HCT116 (cell line): ENCODE results near the gene MORC1. TPM values are rescaled to one million over a fixed set of nuclear protein-coding genes. Genes with fewer than 3 reads are reported as not detected.

Source experiments
- ATAC-seq: fragments of 200-7000 bp; cut with Tn5 transposase; 2 replicates; pipeline ENCODE4 v1.9.1; 2020; ENCODE audit warnings: mild to moderate bottlenecking, moderate library complexity
- BruUV-seq: library from RNA; stranded (reverse); fragments of 400-500 nt; replicated peaks from 2 replicates; lab custom pipeline; 2021; lab: Mats Ljungman, UMichigan
- CTCF ChIA-PET: fragments of 300-600 bp; sonication (Branson Sonifier 250); formaldehyde crosslinking; loops from one replicate; lab custom pipeline; 2021; ENCODE audit warnings: antibody characterized with exemption; lab: Charles Lee
- POLR2A ChIA-PET: fragments of 300-600, 350-600 bp; sonication (Branson Sonifier 250); formaldehyde crosslinking; loops from one replicate; lab custom pipeline; 2021; ENCODE audit warnings: antibody characterized with exemption; lab: Charles Lee
- RAD21 ChIA-PET, 2 experiments: fragments of 300-600 bp; sonication (Branson Sonifier 250); formaldehyde crosslinking; loops; one replicate each; lab custom pipeline; 2023; ENCODE audit warnings: low total read pairs in 2 of 2; ENCODE audit not compliant: uncharacterized antibody in 2 of 2, unreplicated experiment in 2 of 2, low non-redundant PET in 1 of 2; lab: Charles Lee
- DNase-seq: peaks from one replicate; pipeline ENCODE4 v3.0.0-alpha.2; 2010; ENCODE audit warnings: low read depth, low spot score
- H2AFZ ChIP-seq: fragments of 200-600 bp; shearing (Covaris generic), sonication (generic); 2 replicates; pipeline ENCODE4 v1.6.1; 2017; ENCODE audit warnings: low read depth, mixed run types, mixed read lengths, antibody characterized with exemption, low read length; ENCODE audit not compliant: poor library complexity, severe bottlenecking
- H3K27ac ChIP-seq: 2 replicates; pipeline ENCODE4 v1.5.1; 2012; ENCODE audit warnings: low read depth, low read length
- H3K27me3 ChIP-seq: fragments of 200-600 bp; sonication (generic); 2 replicates; pipeline ENCODE4 v1.6.1; 2016; ENCODE audit warnings: mixed run types, low read length, mixed read lengths; ENCODE audit not compliant: insufficient read depth
- H3K36me3 ChIP-seq, 2 experiments: fragments of 200-500 bp in 1 of 2; fragments of 200-600 bp in 1 of 2; sonication (Bioruptor generic) in 1 of 2; sonication (generic) in 1 of 2; 2 replicates each; pipeline versions ENCODE4 v1.5.1 to v1.6.1; 2014 to 2016; ENCODE audit warnings: low read length in 2 of 2, inconsistent platforms in 1 of 2, mixed read lengths in 1 of 2, mixed run types in 1 of 2; ENCODE audit not compliant: insufficient read depth in 2 of 2, control insufficient read depth in 1 of 2
- H3K4me1 ChIP-seq, 2 experiments: fragments of 200-600 bp in 1 of 2; sonication (generic) in 1 of 2; 2 replicates each; pipeline versions ENCODE4 v1.5.1 to v1.6.1; 2012 to 2017; ENCODE audit warnings: low read length in 2 of 2, inconsistent platforms in 1 of 2, mild to moderate bottlenecking in 1 of 2, mixed read lengths in 1 of 2, mixed run types in 1 of 2, moderate library complexity in 1 of 2; ENCODE audit not compliant: insufficient read depth in 2 of 2, control insufficient read depth in 1 of 2
- H3K4me2 ChIP-seq: fragments of 200-600 bp; sonication (generic); 2 replicates; pipeline ENCODE4 v1.6.1; 2017; ENCODE audit warnings: mixed run types, low read length, mixed read lengths
- H3K4me3 ChIP-seq, 2 experiments: fragments of 200-600 bp in 1 of 2; sonication (generic) in 1 of 2; replicated peaks in 1 of 2; 2 replicates each; pipeline ENCODE4 v1.5.1; 2011 to 2016; ENCODE audit warnings: low read length in 2 of 2, control low read depth in 1 of 2, low read depth in 1 of 2, mild to moderate bottlenecking in 1 of 2, mixed read lengths in 1 of 2, mixed run types in 1 of 2
- H3K79me2 ChIP-seq: fragments of 200-600 bp; sonication (generic); 2 replicates; pipeline ENCODE4 v1.6.1; 2017; ENCODE audit warnings: mild to moderate bottlenecking, mixed run types, low read length, moderate library complexity, mixed read lengths; ENCODE audit not compliant: insufficient read depth
- H3K9ac ChIP-seq: fragments of 200-600 bp; sonication (generic); 2 replicates; pipeline ENCODE4 v1.6.1; 2016; ENCODE audit warnings: low read length, mixed read lengths
- H3K9me2 ChIP-seq: fragments of 200-600 bp; sonication (generic), shearing (Covaris generic); 2 replicates; pipeline ENCODE4 v1.6.1; 2017; ENCODE audit warnings: mixed run types, mild to moderate bottlenecking, moderate library complexity; ENCODE audit not compliant: insufficient read depth
- H3K9me3 ChIP-seq, 2 experiments: fragments of 200-500 bp in 1 of 2; fragments of 200-600 bp in 1 of 2; sonication (Bioruptor generic) in 1 of 2; sonication (generic) in 1 of 2; 2 replicates each; pipeline ENCODE4 v1.6.1; 2014 to 2017; ENCODE audit warnings: low read length in 2 of 2, mixed read lengths in 2 of 2, inconsistent platforms in 1 of 2, low read depth in 1 of 2, mild to moderate bottlenecking in 1 of 2, mixed run types in 1 of 2, moderate library complexity in 1 of 2; ENCODE audit not compliant: control insufficient read depth in 1 of 2, insufficient read depth in 1 of 2
- H4K20me1 ChIP-seq: fragments of 200-600 bp; sonication (generic), shearing (Covaris generic); 2 replicates; pipeline ENCODE4 v1.6.1; 2017; ENCODE audit warnings: mixed run types, mild to moderate bottlenecking, moderate library complexity; ENCODE audit not compliant: insufficient read depth
- ATF3 ChIP-seq: IDR thresholded peaks from 2 replicates; pipeline ENCODE4 v1.6.1; 2012
- CBX3 ChIP-seq: IDR thresholded peaks from 2 replicates; pipeline ENCODE4 v1.6.1; 2012; ENCODE audit warnings: low read depth
- CEBPB ChIP-seq: IDR thresholded peaks from 2 replicates; pipeline ENCODE4 v1.6.1; 2012; ENCODE audit warnings: low read depth
- CTCF ChIP-seq, 3 experiments: fragments of 200-600 bp in 1 of 3; sonication (generic) in 1 of 3; IDR thresholded peaks in 2 of 3; conservative IDR thresholded peaks in 1 of 3; 2 replicates each; pipeline ENCODE4 v1.5.1; 2012 to 2017; ENCODE audit warnings: low read depth in 2 of 3, low read length in 2 of 3, antibody characterized with exemption in 1 of 3, borderline replicate concordance in 1 of 3, control low read depth in 1 of 3, mild to moderate bottlenecking in 1 of 3, mixed read lengths in 1 of 3, mixed run types in 1 of 3, moderate library complexity in 1 of 3; ENCODE audit not compliant: insufficient read depth in 1 of 3
- ELF1 ChIP-seq: IDR thresholded peaks from 2 replicates; pipeline ENCODE4 v1.6.1; 2012; ENCODE audit warnings: low read depth, borderline replicate concordance
- EZH2 ChIP-seq: fragments of 200-600 bp; sonication (generic); IDR thresholded peaks from 2 replicates; pipeline ENCODE4 v1.6.1; 2017; ENCODE audit warnings: antibody characterized with exemption, mixed run types
- FOSL1 ChIP-seq: IDR thresholded peaks from 2 replicates; pipeline ENCODE4 v1.6.1; 2012; ENCODE audit warnings: low read depth
- MAX ChIP-seq: IDR thresholded peaks from 2 replicates; pipeline ENCODE4 v1.6.1; 2012
- POLR2A ChIP-seq: IDR thresholded peaks from 2 replicates; pipeline ENCODE4 v1.7.0; 2011; ENCODE audit warnings: borderline replicate concordance; ENCODE audit not compliant: insufficient read depth, insufficient read length; ENCODE audit errors: extremely low read depth
- POLR2AphosphoS5 ChIP-seq: IDR thresholded peaks from 2 replicates; pipeline ENCODE4 v1.6.1; 2011; ENCODE audit warnings: mild to moderate bottlenecking, low read depth, low read length, moderate library complexity
- REST ChIP-seq: IDR thresholded peaks from 2 replicates; pipeline ENCODE4 v1.6.1; 2012; ENCODE audit warnings: low read depth
- SIN3A ChIP-seq: IDR thresholded peaks from 2 replicates; pipeline ENCODE4 v1.6.1; 2012; ENCODE audit warnings: low read depth
- SP1 ChIP-seq: IDR thresholded peaks from 2 replicates; pipeline ENCODE4 v1.6.1; 2012; ENCODE audit warnings: low read depth
- SRF ChIP-seq: IDR thresholded peaks from 2 replicates; pipeline ENCODE4 v1.6.1; 2012; ENCODE audit warnings: low read depth
- TCF7L2 ChIP-seq: IDR thresholded peaks from 2 replicates; pipeline ENCODE4 v1.7.0; 2011; ENCODE audit warnings: borderline replicate concordance, inconsistent platforms; ENCODE audit not compliant: insufficient read depth, insufficient read length; ENCODE audit errors: extremely low read depth
- ZBTB33 ChIP-seq: IDR thresholded peaks from 2 replicates; pipeline ENCODE4 v1.6.1; 2011; ENCODE audit warnings: mild to moderate bottlenecking, low read length, moderate library complexity; ENCODE audit not compliant: insufficient replicate concordance; ENCODE audit errors: extremely low read depth
- ZFX ChIP-seq: fragments of 450-650 bp; IDR thresholded peaks from 2 replicates; pipeline ENCODE4 v1.6.1; 2017
- ZNF274 ChIP-seq: fragments of 200-500 bp; sonication (Bioruptor generic); IDR thresholded peaks from 2 replicates; pipeline ENCODE4 v1.6.1; 2014; ENCODE audit warnings: mild to moderate bottlenecking, low read depth, low read length, inconsistent platforms
- intact Hi-C: fragments of 100-400 bp; cut with micrococcal nuclease; formaldehyde crosslinking; loops from 2 replicates; pipeline ENCODE4 v1.10.0; 2022
- total RNA-seq: library from RNA; stranded (reverse); gene quantifications from one replicate; pipeline ENCODE4 v1.2.1, GENCODE V29; 2021; ENCODE audit not compliant: unreplicated experiment

MORC1 gene
- total RNA-seq, 1 experiment from 2014 or later = not detected

- TF ChIP-seq REST (no peak), SRF (no peak)
- TF ChIP-seq, all 23 proteins: peak for 2
Measured at GRCh38 chr3:109023656-109024254, 94.2 kb downstream of the MORC1 start (continued).

GRCh38 chr3:109023167-109023566, 94.8 kb downstream of the MORC1 start:
- Histone ChIP-seq H3K27ac (no peak overlapping the region), H3K4me1 (no peaks in the 10 kb centered on the region), H4K20me1 (no peaks in the 10 kb centered on the region), H2AFZ (no peak overlapping the region), H3K9me3 (no peaks in the 10 kb centered on the region), H3K27me3 (no peaks in the 10 kb centered on the region), H3K9ac (no peak overlapping the region), H3K4me2 (no peak overlapping the region), H3K36me3 (no peaks in the 10 kb centered on the region), H3K4me3 (no peak overlapping the region), H3K9me2 (no peaks in the 10 kb centered on the region), H3K79me2 (no peaks in the 10 kb centered on the region)
- no peak for DNase-seq
- TF ChIP-seq ELF1 = no peak
- TF ChIP-seq MAX = no peak
- no peak for TF ChIP-seq EZH2
- no peak for TF ChIP-seq FOSL1
- TF ChIP-seq POLR2A = no peak
- TF ChIP-seq POLR2AphosphoS5 = no peak
- no peak for TF ChIP-seq SIN3A
- no peak for TF ChIP-seq ATF3
- no peak for TF ChIP-seq ZNF274
- no peak for TF ChIP-seq SP1
- no peak for TF ChIP-seq CBX3
- no peak for TF ChIP-seq ZFX
- TF ChIP-seq CEBPB = no peak
- TF ChIP-seq TCF7L2 = no peak
- TF ChIP-seq CTCF (IDR thresholded peaks at IDR 0.05 in 2 of 3, conservative IDR thresholded peaks at IDR 0.05 in 1 of 3; ENCODE audit: borderline replicate concordance in 1 of 3, insufficient read depth in 1 of 3, low read depth in 2 of 3, low read length in 2 of 3) = no peak
- TF ChIP-seq ZBTB33 = no peak
- no peak for ATAC-seq
- ChIA-PET POLR2A (no interaction called here), CTCF (interaction anchor here (0.6 to 1.9 kb wide), 22 partner anchors 9 to 375 kb away, joined by 3 to 36 read pairs (median 5); no protein-coding TSS in a partner anchor), RAD21 (interaction anchor here (0.7 to 1.1 kb wide), 6 partner anchors 48 to 201 kb away, joined by 3 to 8 read pairs (median 3); no protein-coding TSS in a partner anchor)
- no TSS peak for BruUV-seq
- intact Hi-C loops = loop anchor here (1.0 to 10.0 kb wide), 2 partner anchors 59 to 202 kb away; no protein-coding TSS in a partner anchor
